Endothelial cell of umbilical vein (primary cell): ENCODE results near the gene PRKCB. TPM values are rescaled to one million over a fixed set of nuclear protein-coding genes. Genes with fewer than 3 reads are reported as not detected.

Experiments used
- BruUV-seq: library from RNA; stranded (reverse); fragments of 400-500 nt; replicated peaks from 2 replicates; lab custom pipeline; 2021; lab: Mats Ljungman, UMichigan
- CTCF ChIA-PET: fragments of 300-600, 350-600 bp; sonication (Branson Sonifier 250); formaldehyde crosslinking; loops from one replicate; lab custom pipeline; 2021; ENCODE audit warnings: antibody characterized with exemption, inconsistent platforms; lab: Charles Lee
- POLR2A ChIA-PET: fragments of 300-600, 350-600 bp; sonication (Branson Sonifier 250); formaldehyde crosslinking; loops from one replicate; lab custom pipeline; 2021; ENCODE audit warnings: antibody characterized with exemption, inconsistent platforms; lab: Charles Lee
- DNase-seq: peaks from one replicate; pipeline ENCODE4 v3.0.0-alpha.2; 2011; ENCODE audit warnings: low read depth, low spot score
- FAIRE-seq: peaks from 2 replicates; lab custom pipeline; 2011; peaks lifted over from hg19 to GRCh38; lab: Jason Lieb, UNC
- H2AFZ ChIP-seq: 2 replicates; pipeline ENCODE4 v1.6.0; 2012; ENCODE audit warnings: low read depth, low read length, control low read depth, inconsistent platforms
- H3K27ac ChIP-seq: 2 replicates; pipeline ENCODE4 v1.5.1; 2011; ENCODE audit warnings: low read depth, mild to moderate bottlenecking, control low read depth, low read length, moderate library complexity; ENCODE audit not compliant: insufficient read depth
- H3K27me3 ChIP-seq, 2 experiments: 2 replicates each; pipeline versions ENCODE4 v1.6.0 to v1.6.1; 2011; ENCODE audit warnings: low read length in 2 of 2, mixed read lengths in 1 of 2; ENCODE audit not compliant: control insufficient read depth in 2 of 2, insufficient read depth in 2 of 2
- H3K36me3 ChIP-seq, 2 experiments: 2 replicates in 1 of 2; 3 replicates in 1 of 2; pipeline ENCODE4 v1.5.1; 2011; ENCODE audit warnings: low read length in 2 of 2, mild to moderate bottlenecking in 1 of 2, moderate library complexity in 1 of 2; ENCODE audit not compliant: control insufficient read depth in 2 of 2, insufficient read depth in 2 of 2; ENCODE audit errors: extremely low read depth in 1 of 2
- H3K4me1 ChIP-seq: 3 replicates; pipeline ENCODE4 v1.5.1; 2011; ENCODE audit warnings: mild to moderate bottlenecking, low read length; ENCODE audit not compliant: control insufficient read depth, insufficient read depth; ENCODE audit errors: extremely low read depth
- H3K4me2 ChIP-seq: 2 replicates; pipeline ENCODE4 v1.6.1; 2011; ENCODE audit warnings: low read length, control low read depth, mixed read lengths; ENCODE audit not compliant: insufficient read depth
- H3K4me3 ChIP-seq, 3 experiments: fragments of 200-600 bp in 1 of 3; sonication (generic), shearing (Covaris generic) in 1 of 3; replicated peaks in 1 of 3; 2 replicates each; pipeline ENCODE4 v1.5.1; 2011 to 2016; ENCODE audit warnings: control low read depth in 3 of 3, low read length in 3 of 3, mild to moderate bottlenecking in 2 of 3, inconsistent platforms in 1 of 3, low read depth in 1 of 3, moderate library complexity in 1 of 3; ENCODE audit not compliant: insufficient read depth in 1 of 3
- H3K79me2 ChIP-seq: 2 replicates; pipeline ENCODE4 v1.6.0; 2012; ENCODE audit warnings: low read length, inconsistent platforms; ENCODE audit not compliant: control insufficient read depth, insufficient read depth
- H3K9ac ChIP-seq: replicated peaks from 2 replicates; pipeline ENCODE3; 2011; ENCODE audit warnings: low read length, control low read depth; ENCODE audit not compliant: insufficient read depth; ENCODE audit errors: extremely low read depth
- H3K9me1 ChIP-seq: replicated peaks from 3 replicates; pipeline ENCODE4 v1.6.0; 2011; ENCODE audit warnings: mild to moderate bottlenecking, low read length; ENCODE audit not compliant: control insufficient read depth, insufficient read depth; ENCODE audit errors: extremely low read depth
- H3K9me3 ChIP-seq: replicated peaks from 2 replicates; pipeline ENCODE4 v1.5.1; 2012; ENCODE audit warnings: low read length, inconsistent platforms; ENCODE audit not compliant: control insufficient read depth, insufficient read depth
- H4K20me1 ChIP-seq: replicated peaks from 2 replicates; pipeline ENCODE3; 2011; ENCODE audit warnings: mild to moderate bottlenecking, low read length; ENCODE audit not compliant: control insufficient read depth, insufficient read depth; ENCODE audit errors: extremely low read depth
- CTCF ChIP-seq, 2 donors: IDR thresholded peaks; 1 replicate in 1 of 2; 2 replicates in 1 of 2; pipeline ENCODE4 v1.5.1; 2011; ENCODE audit warnings: low read length in 2 of 2, mild to moderate bottlenecking in 2 of 2, moderate library complexity in 2 of 2, control low read depth in 1 of 2, inconsistent platforms in 1 of 2, low read depth in 1 of 2; ENCODE audit not compliant: insufficient read depth in 1 of 2; ENCODE audit errors: extremely low read depth in 1 of 2
- FOS ChIP-seq: IDR thresholded peaks from 2 replicates; pipeline ENCODE4 v1.6.1; 2011; ENCODE audit warnings: mild to moderate bottlenecking, low read length, moderate library complexity, borderline replicate concordance; ENCODE audit not compliant: insufficient read depth
- GATA2 ChIP-seq: IDR thresholded peaks from 2 replicates; pipeline ENCODE4 v1.7.0; 2011; ENCODE audit warnings: low read depth, mild to moderate bottlenecking, moderate library complexity, mixed read lengths, low read length; ENCODE audit not compliant: insufficient read length, insufficient read depth
- JUN ChIP-seq: IDR thresholded peaks from 2 replicates; pipeline ENCODE4 v1.6.1; 2011; ENCODE audit warnings: borderline replicate concordance, low read depth; ENCODE audit not compliant: insufficient read length, insufficient read depth
- MAX ChIP-seq: IDR thresholded peaks from 2 replicates; pipeline ENCODE4 v1.6.1; 2011; ENCODE audit not compliant: insufficient read depth, insufficient read length
- MYC ChIP-seq: IDR thresholded peaks from one replicate; pipeline ENCODE4 v1.6.1; 2011; ENCODE audit warnings: mild to moderate bottlenecking, low read depth, low read length
- POLR2AphosphoS5 ChIP-seq: IDR thresholded peaks from 2 replicates; pipeline ENCODE4 v1.6.1; 2012; ENCODE audit warnings: low read depth, mild to moderate bottlenecking, control low read depth, low read length, moderate library complexity; ENCODE audit not compliant: insufficient read depth
- dilution Hi-C: fragments of 300-500 bp; cut with MboI; formaldehyde crosslinking; loops from one replicate; pipeline ENCODE4 v1.15.0; 2019; ENCODE audit warnings: low sequenced_read_pairs; ENCODE audit not compliant: extremely low pct_ligation_motif_present
- intact Hi-C: fragments of 100-400 bp; cut with micrococcal nuclease; formaldehyde crosslinking; loops from one replicate; pipeline ENCODE4 v1.10.0; 2022
- polyA plus RNA-seq, 4 experiments: library from polyadenylated mRNA; depleted of rRNA in 3 of 4; stranded (reverse) in 3 of 4; unstranded in 1 of 4; fragments of >200 nt; gene quantifications; 2 replicates each; pipeline versions ENCODE4 v1.2.1 to v1.2.3, GENCODE V29; 2011 to 2012; ENCODE audit warnings: missing spikeins in 1 of 4
- total RNA-seq: library from RNA; stranded (reverse); gene quantifications from 2 replicates; pipeline ENCODE4 v1.2.3, GENCODE V29; 2021

PRKCB gene
- total and polyA plus RNA-seq, 2 donors (not counting 3 experiments of a cell fraction or from before 2014, with no cell fraction given), result 0.01 TPM; not detected in 1

- intact Hi-C loops (no loop called here), dilution Hi-C loops (no loop called here)
- Histone ChIP-seq H3K4me1 (no peaks in the 10 kb centered on the region), H3K9me1 (no peaks in the 10 kb centered on the region), H3K27me3 (no peaks in the 10 kb centered on the region), H4K20me1 (no peaks in the 10 kb centered on the region), H3K36me3 (no peaks in the 10 kb centered on the region), H3K4me2 (no peak overlapping the region), H3K79me2 (no peaks in the 10 kb centered on the region), H3K9ac (no peak overlapping the region), H3K27ac (no peak overlapping the region), H3K9me3 (no peaks in the 10 kb centered on the region), H3K4me3 (no peak overlapping the region), H2AFZ (no peak overlapping the region)
- BruUV-seq, result no TSS peak
- CTCF ChIA-PET, result no interaction called here
- DNase-seq (no peak), FAIRE-seq (no peak)
- POLR2A ChIA-PET, result no interaction called here
- TF ChIP-seq POLR2AphosphoS5, result no peak
Measured at GRCh38 chr16:24114876-24115275, 279.1 kb downstream of the PRKCB start.

DNA sequence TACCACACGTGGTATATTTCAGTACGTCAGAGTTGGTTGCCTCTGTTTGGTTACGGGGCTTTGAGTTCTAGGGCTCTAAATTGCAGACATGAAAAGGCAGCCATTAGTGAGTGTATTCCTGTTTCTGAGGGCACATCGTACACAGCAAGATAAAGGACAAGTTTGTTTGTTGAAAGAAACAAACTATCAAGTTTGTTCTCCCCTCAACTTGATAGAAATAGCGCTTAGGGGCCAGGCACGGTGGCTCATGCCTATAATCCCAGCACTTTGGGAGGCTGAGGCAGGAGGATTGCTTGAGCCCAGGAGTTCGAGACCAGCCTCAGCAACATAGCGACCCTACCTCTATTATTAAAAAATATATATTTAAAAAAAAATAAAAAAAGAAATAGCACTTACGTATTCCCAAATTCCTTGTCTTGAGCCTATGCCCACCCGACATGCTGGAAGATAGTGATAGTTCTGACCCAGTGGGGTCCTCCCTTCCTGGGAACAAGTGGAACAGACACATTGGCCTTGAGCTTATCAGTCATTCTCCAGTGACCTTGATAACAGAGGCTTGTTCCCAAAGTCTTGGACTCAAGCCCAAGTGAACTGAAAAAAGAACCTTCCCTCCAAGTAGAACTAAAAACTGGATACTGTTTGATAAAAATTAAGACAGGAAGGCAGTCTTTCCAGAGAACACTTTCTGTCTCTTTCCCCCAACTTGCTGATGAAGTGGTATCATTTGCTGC, 280.4 kb downstream of the PRKCB start:
- intact Hi-C loops (no loop called here), dilution Hi-C loops (no loop called here)
- CTCF ChIA-PET, result no interaction called here
- Histone ChIP-seq H3K4me3 (no peak overlapping the region), H3K9me1 (no peaks in the 10 kb centered on the region), H3K27ac (no peak overlapping the region), H3K79me2 (no peaks in the 10 kb centered on the region), H3K27me3 (no peaks in the 10 kb centered on the region), H3K9me3 (no peaks in the 10 kb centered on the region), H3K9ac (no peak overlapping the region), H2AFZ (no peak overlapping the region), H4K20me1 (no peaks in the 10 kb centered on the region), H3K36me3 (no peaks in the 10 kb centered on the region), H3K4me1 (no peaks in the 10 kb centered on the region), H3K4me2 (no peak overlapping the region)
- DNase-seq (no peak), FAIRE-seq (no peak)
- TF ChIP-seq GATA2 (no peak), JUN (no peak), FOS (no peak), CTCF (IDR thresholded peaks at IDR 0.05; ENCODE audit: extremely low read depth in 1 of 2, insufficient read depth in 1 of 2, low read depth in 1 of 2, low read length in 2 of 2) (no peak), MAX (no peak), MYC (no peak), POLR2AphosphoS5 (no peak)
- POLR2A ChIA-PET, result no interaction called here
- BruUV-seq, result no TSS peak
